Neural cell (in vitro differentiated cells): Measurements from ENCODE around the gene TINAG.

Experiments used
- EP300 ChIP-seq: fragments of 450-650 bp; conservative IDR thresholded peaks from 2 replicates; pipeline ENCODE4 v1.6.1; 2014; ENCODE audit warnings: antibody characterized with exemption, mild to moderate bottlenecking, moderate library complexity; ENCODE audit not compliant: poor library complexity, severe bottlenecking
- EZH2 ChIP-seq: fragments of 200-600, 300-800 bp; shearing (Covaris generic), sonication (generic); IDR thresholded peaks from 2 replicates; pipeline ENCODE4 v1.6.1; 2014; ENCODE audit warnings: antibody characterized with exemption, low read length, borderline replicate concordance, mild to moderate bottlenecking; ENCODE audit not compliant: insufficient read depth, poor library complexity, severe bottlenecking
- MXI1 ChIP-seq: fragments of 450-650 bp; conservative IDR thresholded peaks from 2 replicates; pipeline ENCODE4 v1.6.1; 2014; ENCODE audit warnings: antibody characterized with exemption, mild to moderate bottlenecking; ENCODE audit not compliant: poor library complexity, severe bottlenecking
- POLR2AphosphoS5 ChIP-seq: IDR thresholded peaks from 2 replicates; pipeline ENCODE4 v1.6.1; 2012
- SMC3 ChIP-seq: fragments of 450-650 bp; conservative IDR thresholded peaks from 2 replicates; pipeline ENCODE4 v1.6.1; 2014; ENCODE audit warnings: antibody characterized with exemption, mild to moderate bottlenecking, moderate library complexity; ENCODE audit not compliant: poor library complexity
- TF ChIP-seq, protein P1 (sequence below): fragments of 450-650 bp; IDR thresholded peaks from 2 replicates; pipeline ENCODE4 v1.5.1; 2014; ENCODE audit warnings: antibody characterized with exemption, mild to moderate bottlenecking, moderate library complexity; ENCODE audit not compliant: poor library complexity, severe bottlenecking

DNA sequence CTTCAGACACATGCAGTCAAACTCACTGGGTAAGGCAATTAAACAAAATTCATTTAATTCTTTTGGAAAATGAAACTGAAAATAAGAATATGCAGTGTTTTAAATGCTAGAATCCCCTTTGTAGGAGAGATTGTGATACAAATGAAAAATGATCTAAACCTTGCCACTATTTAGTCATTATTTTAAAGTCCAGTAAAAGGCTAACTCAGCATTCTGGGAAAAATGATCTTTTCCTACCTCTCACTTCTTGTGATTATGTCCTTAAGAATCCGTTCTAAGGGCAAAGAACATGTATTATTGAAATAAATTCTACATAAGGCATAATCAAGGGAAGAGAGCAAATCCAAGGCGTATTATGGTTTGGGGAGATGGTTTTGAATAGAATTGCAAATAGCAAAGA, 46.4 kb downstream of the TINAG start:
- TF ChIP-seq, protein P1, sequence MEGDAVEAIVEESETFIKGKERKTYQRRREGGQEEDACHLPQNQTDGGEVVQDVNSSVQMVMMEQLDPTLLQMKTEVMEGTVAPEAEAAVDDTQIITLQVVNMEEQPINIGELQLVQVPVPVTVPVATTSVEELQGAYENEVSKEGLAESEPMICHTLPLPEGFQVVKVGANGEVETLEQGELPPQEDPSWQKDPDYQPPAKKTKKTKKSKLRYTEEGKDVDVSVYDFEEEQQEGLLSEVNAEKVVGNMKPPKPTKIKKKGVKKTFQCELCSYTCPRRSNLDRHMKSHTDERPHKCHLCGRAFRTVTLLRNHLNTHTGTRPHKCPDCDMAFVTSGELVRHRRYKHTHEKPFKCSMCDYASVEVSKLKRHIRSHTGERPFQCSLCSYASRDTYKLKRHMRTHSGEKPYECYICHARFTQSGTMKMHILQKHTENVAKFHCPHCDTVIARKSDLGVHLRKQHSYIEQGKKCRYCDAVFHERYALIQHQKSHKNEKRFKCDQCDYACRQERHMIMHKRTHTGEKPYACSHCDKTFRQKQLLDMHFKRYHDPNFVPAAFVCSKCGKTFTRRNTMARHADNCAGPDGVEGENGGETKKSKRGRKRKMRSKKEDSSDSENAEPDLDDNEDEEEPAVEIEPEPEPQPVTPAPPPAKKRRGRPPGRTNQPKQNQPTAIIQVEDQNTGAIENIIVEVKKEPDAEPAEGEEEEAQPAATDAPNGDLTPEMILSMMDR, result no peak
- TF ChIP-seq EP300, result no peak
- no peak for TF ChIP-seq POLR2AphosphoS5
- no peak for TF ChIP-seq SMC3
- TF ChIP-seq EZH2, result no peak
- TF ChIP-seq MXI1, result no peak
